HCT116 (cell line): Measurements from ENCODE around the gene ATP2B1. TPM values are rescaled to one million over a fixed set of nuclear protein-coding genes. Genes with fewer than 3 reads are reported as not detected.
A peak's percentile ranks its signal among the peaks of the same experiment; 100 is the strongest.

Experiments
- ATAC-seq: fragments of 200-7000 bp; cut with Tn5 transposase; 2 replicates; pipeline ENCODE4 v1.9.1; 2020; ENCODE audit warnings: mild to moderate bottlenecking, moderate library complexity
- BruUV-seq: library from RNA; stranded (reverse); fragments of 400-500 nt; replicated peaks from 2 replicates; lab custom pipeline; 2021; lab: Mats Ljungman, UMichigan
- CTCF ChIA-PET: fragments of 300-600 bp; sonication (Branson Sonifier 250); formaldehyde crosslinking; loops from one replicate; lab custom pipeline; 2021; ENCODE audit warnings: antibody characterized with exemption; lab: Charles Lee
- POLR2A ChIA-PET: fragments of 300-600, 350-600 bp; sonication (Branson Sonifier 250); formaldehyde crosslinking; loops from one replicate; lab custom pipeline; 2021; ENCODE audit warnings: antibody characterized with exemption; lab: Charles Lee
- RAD21 ChIA-PET, 2 experiments: fragments of 300-600 bp; sonication (Branson Sonifier 250); formaldehyde crosslinking; loops; one replicate each; lab custom pipeline; 2023; ENCODE audit warnings: low total read pairs in 2 of 2; ENCODE audit not compliant: uncharacterized antibody in 2 of 2, unreplicated experiment in 2 of 2, low non-redundant PET in 1 of 2; lab: Charles Lee
- DNase-seq: peaks from one replicate; pipeline ENCODE4 v3.0.0-alpha.2; 2010; ENCODE audit warnings: low read depth, low spot score
- H2AFZ ChIP-seq: fragments of 200-600 bp; shearing (Covaris generic), sonication (generic); 2 replicates; pipeline ENCODE4 v1.6.1; 2017; ENCODE audit warnings: low read depth, mixed run types, mixed read lengths, antibody characterized with exemption, low read length; ENCODE audit not compliant: poor library complexity, severe bottlenecking
- H3K27ac ChIP-seq: 2 replicates; pipeline ENCODE4 v1.5.1; 2012; ENCODE audit warnings: low read depth, low read length
- H3K27me3 ChIP-seq: fragments of 200-600 bp; sonication (generic); 2 replicates; pipeline ENCODE4 v1.6.1; 2016; ENCODE audit warnings: mixed run types, low read length, mixed read lengths; ENCODE audit not compliant: insufficient read depth
- H3K36me3 ChIP-seq, 2 experiments: fragments of 200-500 bp in 1 of 2; fragments of 200-600 bp in 1 of 2; sonication (Bioruptor generic) in 1 of 2; sonication (generic) in 1 of 2; 2 replicates each; pipeline versions ENCODE4 v1.5.1 to v1.6.1; 2014 to 2016; ENCODE audit warnings: low read length in 2 of 2, inconsistent platforms in 1 of 2, mixed read lengths in 1 of 2, mixed run types in 1 of 2; ENCODE audit not compliant: insufficient read depth in 2 of 2, control insufficient read depth in 1 of 2
- H3K4me1 ChIP-seq, 2 experiments: fragments of 200-600 bp in 1 of 2; sonication (generic) in 1 of 2; 2 replicates each; pipeline versions ENCODE4 v1.5.1 to v1.6.1; 2012 to 2017; ENCODE audit warnings: low read length in 2 of 2, inconsistent platforms in 1 of 2, mild to moderate bottlenecking in 1 of 2, mixed read lengths in 1 of 2, mixed run types in 1 of 2, moderate library complexity in 1 of 2; ENCODE audit not compliant: insufficient read depth in 2 of 2, control insufficient read depth in 1 of 2
- H3K4me2 ChIP-seq: fragments of 200-600 bp; sonication (generic); 2 replicates; pipeline ENCODE4 v1.6.1; 2017; ENCODE audit warnings: mixed run types, low read length, mixed read lengths
- H3K4me3 ChIP-seq, 2 experiments: fragments of 200-600 bp in 1 of 2; sonication (generic) in 1 of 2; replicated peaks in 1 of 2; 2 replicates each; pipeline ENCODE4 v1.5.1; 2011 to 2016; ENCODE audit warnings: low read length in 2 of 2, control low read depth in 1 of 2, low read depth in 1 of 2, mild to moderate bottlenecking in 1 of 2, mixed read lengths in 1 of 2, mixed run types in 1 of 2
- H3K79me2 ChIP-seq: fragments of 200-600 bp; sonication (generic); 2 replicates; pipeline ENCODE4 v1.6.1; 2017; ENCODE audit warnings: mild to moderate bottlenecking, mixed run types, low read length, moderate library complexity, mixed read lengths; ENCODE audit not compliant: insufficient read depth
- H3K9ac ChIP-seq: fragments of 200-600 bp; sonication (generic); 2 replicates; pipeline ENCODE4 v1.6.1; 2016; ENCODE audit warnings: low read length, mixed read lengths
- H3K9me2 ChIP-seq: fragments of 200-600 bp; sonication (generic), shearing (Covaris generic); 2 replicates; pipeline ENCODE4 v1.6.1; 2017; ENCODE audit warnings: mixed run types, mild to moderate bottlenecking, moderate library complexity; ENCODE audit not compliant: insufficient read depth
- H3K9me3 ChIP-seq, 2 experiments: fragments of 200-500 bp in 1 of 2; fragments of 200-600 bp in 1 of 2; sonication (Bioruptor generic) in 1 of 2; sonication (generic) in 1 of 2; 2 replicates each; pipeline ENCODE4 v1.6.1; 2014 to 2017; ENCODE audit warnings: low read length in 2 of 2, mixed read lengths in 2 of 2, inconsistent platforms in 1 of 2, low read depth in 1 of 2, mild to moderate bottlenecking in 1 of 2, mixed run types in 1 of 2, moderate library complexity in 1 of 2; ENCODE audit not compliant: control insufficient read depth in 1 of 2, insufficient read depth in 1 of 2
- H4K20me1 ChIP-seq: fragments of 200-600 bp; sonication (generic), shearing (Covaris generic); 2 replicates; pipeline ENCODE4 v1.6.1; 2017; ENCODE audit warnings: mixed run types, mild to moderate bottlenecking, moderate library complexity; ENCODE audit not compliant: insufficient read depth
- CEBPB ChIP-seq: IDR thresholded peaks from 2 replicates; pipeline ENCODE4 v1.6.1; 2012; ENCODE audit warnings: low read depth
- CTCF ChIP-seq, 3 experiments: fragments of 200-600 bp in 1 of 3; sonication (generic) in 1 of 3; IDR thresholded peaks in 2 of 3; conservative IDR thresholded peaks in 1 of 3; 2 replicates each; pipeline ENCODE4 v1.5.1; 2012 to 2017; ENCODE audit warnings: low read depth in 2 of 3, low read length in 2 of 3, antibody characterized with exemption in 1 of 3, borderline replicate concordance in 1 of 3, control low read depth in 1 of 3, mild to moderate bottlenecking in 1 of 3, mixed read lengths in 1 of 3, mixed run types in 1 of 3, moderate library complexity in 1 of 3; ENCODE audit not compliant: insufficient read depth in 1 of 3
- EGR1 ChIP-seq: IDR thresholded peaks from 2 replicates; pipeline ENCODE4 v1.6.1; 2012; ENCODE audit warnings: low read depth
- ELF1 ChIP-seq: IDR thresholded peaks from 2 replicates; pipeline ENCODE4 v1.6.1; 2012; ENCODE audit warnings: low read depth, borderline replicate concordance
- EZH2 ChIP-seq: fragments of 200-600 bp; sonication (generic); IDR thresholded peaks from 2 replicates; pipeline ENCODE4 v1.6.1; 2017; ENCODE audit warnings: antibody characterized with exemption, mixed run types
- EZH2phosphoT487 ChIP-seq: fragments of 200-600 bp; IDR thresholded peaks from 2 replicates; pipeline ENCODE4 v1.6.1; 2018; ENCODE audit warnings: antibody characterized with exemption, borderline replicate concordance
- FOSL1 ChIP-seq: IDR thresholded peaks from 2 replicates; pipeline ENCODE4 v1.6.1; 2012; ENCODE audit warnings: low read depth
- JUND ChIP-seq: IDR thresholded peaks from 2 replicates; pipeline ENCODE4 v1.6.1; 2012
- MAX ChIP-seq: IDR thresholded peaks from 2 replicates; pipeline ENCODE4 v1.6.1; 2012
- POLR2A ChIP-seq: IDR thresholded peaks from 2 replicates; pipeline ENCODE4 v1.7.0; 2011; ENCODE audit warnings: borderline replicate concordance; ENCODE audit not compliant: insufficient read depth, insufficient read length; ENCODE audit errors: extremely low read depth
- POLR2AphosphoS5 ChIP-seq: IDR thresholded peaks from 2 replicates; pipeline ENCODE4 v1.6.1; 2011; ENCODE audit warnings: mild to moderate bottlenecking, low read depth, low read length, moderate library complexity
- RAD21 ChIP-seq: IDR thresholded peaks from 2 replicates; pipeline ENCODE4 v1.6.1; 2012; ENCODE audit warnings: low read depth, mild to moderate bottlenecking
- SIN3A ChIP-seq: IDR thresholded peaks from 2 replicates; pipeline ENCODE4 v1.6.1; 2012; ENCODE audit warnings: low read depth
- SP1 ChIP-seq: IDR thresholded peaks from 2 replicates; pipeline ENCODE4 v1.6.1; 2012; ENCODE audit warnings: low read depth
- SRF ChIP-seq: IDR thresholded peaks from 2 replicates; pipeline ENCODE4 v1.6.1; 2012; ENCODE audit warnings: low read depth
- TCF7L2 ChIP-seq: IDR thresholded peaks from 2 replicates; pipeline ENCODE4 v1.7.0; 2011; ENCODE audit warnings: borderline replicate concordance, inconsistent platforms; ENCODE audit not compliant: insufficient read depth, insufficient read length; ENCODE audit errors: extremely low read depth
- ZBTB33 ChIP-seq: IDR thresholded peaks from 2 replicates; pipeline ENCODE4 v1.6.1; 2011; ENCODE audit warnings: mild to moderate bottlenecking, low read length, moderate library complexity; ENCODE audit not compliant: insufficient replicate concordance; ENCODE audit errors: extremely low read depth
- intact Hi-C: fragments of 100-400 bp; cut with micrococcal nuclease; formaldehyde crosslinking; loops from 2 replicates; pipeline ENCODE4 v1.10.0; 2022
- total RNA-seq: library from RNA; stranded (reverse); gene quantifications from one replicate; pipeline ENCODE4 v1.2.1, GENCODE V29; 2021; ENCODE audit not compliant: unreplicated experiment

Gene ATP2B1
- total RNA-seq, 1 experiment from 2014 or later = 62.4 TPM

GRCh38 chr12:89709157-89709994 lies 738 bp upstream of the ATP2B1 start:
- RAD21 ChIA-PET = no interaction called here
- H3K4me1 ChIP-seq = peaks cover 3 to 25% of the 10 kb centered on the region in 2 experiments; a peak in 3 of 4 replicates
- H3K9me3 ChIP-seq = no peaks in the 10 kb centered on the region
- H4K20me1 ChIP-seq = no peaks in the 10 kb centered on the region
- intact Hi-C loops = loop anchor here (2.0 to 10.0 kb wide), 2 partner anchors 255 to 381 kb away; no protein-coding TSS in a partner anchor
- POLR2A ChIA-PET = interaction anchor here (1.0 to 2.6 kb wide), 7 partner anchors 10 to 382 kb away, joined by 3 to 11 read pairs (median 4); no protein-coding TSS in a partner anchor
- no TSS peak for BruUV-seq
- peak overlapping the region; percentile 70 to 76 for H3K4me3 ChIP-seq
- CTCF ChIA-PET = interaction anchor here (1.2 to 1.3 kb wide), 2 partner anchors 9 to 165 kb away, joined by 3 to 4 read pairs; no protein-coding TSS in a partner anchor
- no peaks in the 10 kb centered on the region for H3K9me2 ChIP-seq
- TF ChIP-seq ELF1 (no peak), EZH2 (no peak), SIN3A (peak; percentile 29), TCF7L2 (peak; percentile 30), POLR2AphosphoS5 (peak; percentile 69), RAD21 (no peak), ZBTB33 (peak; percentile 42), SRF (no peak), MAX (peak; percentile 73), CEBPB (no peak), EZH2phosphoT487 (no peak), POLR2A (no peak), FOSL1 (no peak), SP1 (peak; percentile 91), EGR1 (peak; percentile 96), JUND (peak; percentile 15; the same call in 1 of the 2 replicates), CTCF (IDR thresholded peaks at IDR 0.05 in 2 of 3, conservative IDR thresholded peaks at IDR 0.05 in 1 of 3; ENCODE audit: borderline replicate concordance in 1 of 3, insufficient read depth in 1 of 3, low read depth in 2 of 3, low read length in 2 of 3) (no peak)
- no peaks in the 10 kb centered on the region for H3K27me3 ChIP-seq
- no peaks in the 10 kb centered on the region for H3K36me3 ChIP-seq
- ATAC-seq = peak; percentile 81
- peak overlapping the region; percentile 83 for H3K9ac ChIP-seq
- peak overlapping the region; percentile 96 for H3K27ac ChIP-seq
- DNase-seq = peak; percentile 97
- no peak overlapping the region for H2AFZ ChIP-seq
- peak overlapping the region; percentile 97 for H3K4me2 ChIP-seq
- peaks cover 41% of the 10 kb centered on the region for H3K79me2 ChIP-seq
